Measurements from ENCODE around the gene USP34. TPM values are rescaled to one million over a fixed set of nuclear protein-coding genes. Genes with fewer than 3 reads are reported as not detected.

Gene USP34
- total and polyA plus RNA-seq, 2 donors from 2014 or later = 37.2 to 112 TPM

- Histone ChIP-seq H3K9ac (ENCODE audit: low read length in 3 of 3) (no peak overlapping the region), H3K36me3 (ENCODE audit: control insufficient read depth in 2 of 3, insufficient read depth in 3 of 3, low read length in 3 of 3) (no peaks in the 10 kb centered on the region), H3K9me3 (ENCODE audit: control insufficient read depth in 2 of 3, insufficient read depth in 1 of 3, low read length in 3 of 3) (no peaks in the 10 kb centered on the region), H3K27me3 (ENCODE audit: control insufficient read depth, insufficient read depth, low read length) (no peaks in the 10 kb centered on the region), H3K4me3 (ENCODE audit: low read length in 3 of 3) (no peak overlapping the region), H3K4me1 (ENCODE audit: control insufficient read depth in 2 of 3, insufficient read depth in 2 of 3, low read depth in 1 of 3, low read length in 3 of 3) (no peaks in the 10 kb centered on the region), H3K27ac (ENCODE audit: low read depth in 2 of 2, low read length in 2 of 2) (no peak overlapping the region)
- no peak for TF ChIP-seq CTCF (IDR thresholded peaks at IDR 0.05; ENCODE audit: borderline replicate concordance, extremely low read depth, insufficient read depth)
- FAIRE-seq (no peak), DNase-seq (no peak)
- intact Hi-C loops (cut with DNase I) = no loop called here
These were observed 332.0 kb downstream of the USP34 start for GRCh38 chr2:61138859-61139258.

Other genes starting within 250 kb of the USP34 start
- gene XPO1, start 67.3 kb upstream of the USP34 start, total RNA-seq = 117 TPM
- gene XPO1, start 67.3 kb upstream of the USP34 start, polyA plus RNA-seq (ENCODE audit: insufficient read depth, low read depth, low replicate concordance) = 37.8 TPM

Measured in kidney (tissue), 14 donors.